K562 (cell line): ENCODE measurements around the gene LRRC8A. TPM values are rescaled to one million over a fixed set of nuclear protein-coding genes. Genes with fewer than 3 reads are reported as not detected.
"Not testable (repeated sequence)": the region's sequence is repeated elsewhere in the genome, so short reads cannot be mapped to it uniquely, and the experiment has no call there.

Source experiments
- ATAC-seq: fragments of 200-7000 bp; cut with Tn5 transposase; 3 replicates; pipeline ENCODE4 v1.9.1; 2020; ENCODE audit warnings: moderate library complexity
- BruUV-seq: library from RNA; stranded (reverse); fragments of 400-500 nt; replicated peaks from 2 replicates; lab custom pipeline; 2021; lab: Mats Ljungman, UMichigan
- CTCF ChIA-PET: fragments of 300-600 bp; formaldehyde crosslinking; extraction: SDS; loops from one replicate; lab custom pipeline; 2021; ENCODE audit warnings: low intra/inter-chr PET ratio; lab: Yijun Ruan, JAX
- POLR2A ChIA-PET: fragments of 300-600, 350-650 bp; sonication (Branson Sonifier 250); formaldehyde crosslinking; extraction: SDS; loops from one replicate; lab custom pipeline; 2021; ENCODE audit warnings: antibody characterized with exemption, inconsistent platforms; lab: Yijun Ruan, JAX
- DNase-seq, 4 experiments: peaks; one replicate each; pipeline versions ENCODE4 v3.0.0 to v3.0.0-alpha.2; 2011 to 2018; ENCODE audit warnings: low spot score in 3 of 4, mixed read lengths in 3 of 4; ENCODE audit errors: extremely low read depth in 1 of 4
- FAIRE-seq: peaks from 2 replicates; lab custom pipeline; 2011; peaks lifted over from hg19 to GRCh38; lab: Jason Lieb, UNC
- H2AFZ ChIP-seq: 2 replicates; pipeline ENCODE4 v1.6.0; 2011; ENCODE audit warnings: low read depth, low read length, control low read depth, inconsistent platforms
- H3K27ac ChIP-seq: fragments of 200-600 bp; 3 replicates; pipeline ENCODE4 v1.8.0; 2011; ENCODE audit warnings: low read depth, mild to moderate bottlenecking, control low read depth, inconsistent platforms, low read length, moderate library complexity, mixed read lengths; ENCODE audit errors: extremely low read depth
- H3K27me3 ChIP-seq, 2 experiments: fragments of 300-600 bp in 1 of 2; 2 replicates in 1 of 2; 3 replicates in 1 of 2; pipeline versions ENCODE4 v1.6.0 to v1.8.0; 2011; ENCODE audit warnings: inconsistent platforms in 2 of 2, low read length in 2 of 2, mild to moderate bottlenecking in 1 of 2, mixed read lengths in 1 of 2, moderate library complexity in 1 of 2; ENCODE audit not compliant: control insufficient read depth in 2 of 2, insufficient read depth in 2 of 2
- H3K36me3 ChIP-seq: fragments of 300-600 bp; 3 replicates; pipeline ENCODE4 v1.8.0; 2011; ENCODE audit warnings: mild to moderate bottlenecking, low read length, inconsistent platforms; ENCODE audit not compliant: control insufficient read depth, insufficient read depth
- H3K4me1 ChIP-seq, 2 experiments: fragments of 200-600 bp in 1 of 2; replicated peaks in 1 of 2; 2 replicates in 1 of 2; 3 replicates in 1 of 2; pipeline versions ENCODE4 v1.5.1 to v1.8.0; 2011; ENCODE audit warnings: inconsistent platforms in 2 of 2, low read length in 2 of 2, mild to moderate bottlenecking in 1 of 2, mixed read lengths in 1 of 2, moderate library complexity in 1 of 2; ENCODE audit not compliant: control insufficient read depth in 2 of 2, insufficient read depth in 2 of 2
- H3K4me2 ChIP-seq: 2 replicates; pipeline ENCODE4 v1.6.1; 2011; ENCODE audit warnings: low read length, control low read depth, inconsistent platforms, mixed read lengths; ENCODE audit not compliant: insufficient read depth
- H3K4me3 ChIP-seq: fragments of 200-600 bp; sonication (generic), shearing (Covaris generic); 2 replicates; pipeline ENCODE4 v1.5.1; 2016; ENCODE audit warnings: control low read depth, inconsistent platforms
- H3K79me2 ChIP-seq: fragments of 200-600 bp; 3 replicates; pipeline ENCODE4 v1.8.0; 2011; ENCODE audit warnings: low read length, inconsistent platforms; ENCODE audit not compliant: control insufficient read depth, insufficient read depth
- H3K9ac ChIP-seq, 2 experiments: 2 replicates each; pipeline versions ENCODE4 v1.6.0 to v1.6.1; 2011; ENCODE audit warnings: low read depth in 2 of 2, low read length in 2 of 2, control low read depth in 1 of 2, inconsistent platforms in 1 of 2, mild to moderate bottlenecking in 1 of 2, mixed read lengths in 1 of 2; ENCODE audit not compliant: insufficient read depth in 1 of 2
- H3K9me1 ChIP-seq: one replicate; pipeline ENCODE4 v1.6.0; 2011; ENCODE audit warnings: inconsistent platforms, mild to moderate bottlenecking, low read length, moderate library complexity; ENCODE audit not compliant: control insufficient read depth, insufficient read depth
- H3K9me3 ChIP-seq: replicated peaks from 2 replicates; pipeline ENCODE4 v1.5.1; 2011; ENCODE audit warnings: low read depth, low read length, inconsistent platforms; ENCODE audit not compliant: control insufficient read depth, insufficient read depth
- H4K20me1 ChIP-seq: replicated peaks from 2 replicates; pipeline ENCODE4 v1.6.1; 2011; ENCODE audit warnings: low read length, inconsistent platforms, mixed read lengths; ENCODE audit not compliant: control insufficient read depth, insufficient read depth
- ETS2 ChIP-seq: IDR thresholded peaks from 2 replicates; pipeline ENCODE4 v1.6.1; 2016; ENCODE audit warnings: borderline replicate concordance, missing genetic modification characterization, mild to moderate bottlenecking, moderate library complexity, missing compliant biosample characterization; ENCODE audit not compliant: poor library complexity, severe bottlenecking
- MAX ChIP-seq: sonication (generic); formaldehyde crosslinking; IDR thresholded peaks from 2 replicates; pipeline ENCODE4 v1.9.0; 2022; ENCODE audit warnings: mild to moderate bottlenecking, missing genetic modification reagents
- ZNF239 ChIP-seq: fragments of 250-450 bp; sonication (Bioruptor Pico); IDR thresholded peaks from 2 replicates; pipeline ENCODE4 v1.4.0; 2020; ENCODE audit warnings: mild to moderate bottlenecking
- WGBS: fragments of 100-300 bp; shearing (Covaris generic); methylation state at CpG from one replicate; pipeline ENCODE4 v1.1.6; 2016; ENCODE audit warnings: low coverage, mixed read lengths; ENCODE audit not compliant: insufficient coverage; ENCODE audit errors: missing lambda C conversion rate; 5-methylcytosine and 5-hydroxymethylcytosine counted together
- in situ Hi-C: fragments of 300-500 bp; cut with MboI; formaldehyde crosslinking; loops from 4 replicates; pipeline ENCODE4 v1.15.0; 2018; ENCODE audit warnings: inconsistent platforms, mixed read lengths
- intact Hi-C: fragments of 100-400 bp; cut with micrococcal nuclease; formaldehyde crosslinking; loops from 2 replicates; pipeline ENCODE4 v1.14.2; 2022
- polyA plus RNA-seq, 8 experiments: library from polyadenylated mRNA; depleted of rRNA in 4 of 8; stranded (reverse) in 5 of 8; unstranded in 3 of 8; fragments of >200 nt; fragmentation: Nextera tagmentation in 2 of 8; fragmentation: Illumina TruSeq in 1 of 8; extraction: Ambion mirVana in 2 of 8; extraction: Trizol in 1 of 8; gene quantifications; 2 replicates each; pipeline versions ENCODE4 v1.2.1 to v1.2.3, GENCODE V29; 2011 to 2014; ENCODE audit warnings: inconsistent platforms in 1 of 8, missing spikeins in 1 of 8
- total RNA-seq, 7 experiments: library from RNA; depleted of rRNA in 6 of 7; stranded (reverse); fragments of >200 nt in 6 of 7; fragmentation: Illumina TruSeq in 2 of 7; extraction: Trizol in 2 of 7; gene quantifications; 2 replicates each; pipeline versions ENCODE4 v1.2.1 to v1.2.3, GENCODE V29; 2011 to 2021; ENCODE audit warnings: low replicate concordance in 1 of 7

Gene LRRC8A
- total and polyA plus RNA-seq, 9 of the 15 experiments (the other 6 are each of a cell fraction or from before 2014, with no cell fraction given): 2.9 to 24.7 (median 8.9) TPM

- no peak overlapping the region for H3K4me2 ChIP-seq
- H3K36me3 ChIP-seq: peaks cover 15% of the 10 kb centered on the region; the same call in 2 of the 3 replicates
- peaks cover 33% of the 10 kb centered on the region for H3K79me2 ChIP-seq
- BruUV-seq: TSS peak; percentile 15
- H3K4me3 ChIP-seq: no peak overlapping the region
- in situ Hi-C loops (no loop called here), intact Hi-C loops (no loop called here)
- no peak for DNase-seq
- H2AFZ ChIP-seq: no peak overlapping the region
- no peaks in the 10 kb centered on the region for H4K20me1 ChIP-seq
- CTCF ChIA-PET: no interaction called here
- 55% methylated on average over 7 of the region's 7 CpGs for WGBS
- no peaks in the 10 kb centered on the region for H3K27me3 ChIP-seq
- H3K9me3 ChIP-seq: no peaks in the 10 kb centered on the region
- POLR2A ChIA-PET: interaction anchor here (0.6 to 1.4 kb wide), 3 partner anchors 10 to 255 kb away, joined by 3 to 6 read pairs (median 3); partner anchors contain the start of gene SET
- H3K27ac ChIP-seq: no peak overlapping the region
- FAIRE-seq: peak; percentile 59
- H3K9me1 ChIP-seq: no peaks in the 10 kb centered on the region
- peak overlapping the region; percentile 11 to 77; a peak in 3 of 4 replicates for H3K9ac ChIP-seq
- no peak for ATAC-seq
- TF ChIP-seq ETS2 (tag) (no peak), ZNF239 (CRISPR knock-in tag) (peak; percentile 73; the same call in 1 of the 2 replicates)
- H3K4me1 ChIP-seq: peaks cover 25 to 55% of the 10 kb centered on the region in 2 experiments
Observed at GRCh38 chr9:128943832-128944620, 62.1 kb downstream of the LRRC8A start.

GRCh38 chr9:128944966-128945365, 63.0 kb downstream of the LRRC8A start:
- Histone ChIP-seq H3K36me3 (peaks cover 25% of the 10 kb centered on the region; the same call in 2 of the 3 replicates), H3K79me2 (peaks cover 42% of the 10 kb centered on the region)
- CTCF ChIA-PET, H3K27me3 ChIP-seq, H3K4me2 ChIP-seq, FAIRE-seq, H3K9me1 ChIP-seq, H3K9me3 ChIP-seq, DNase-seq, BruUV-seq, ATAC-seq: not testable (repeated sequence)
- TF ChIP-seq MAX: 0 out of 2 replicates have a peak, but pooled peaks have one; percentile 6
- TF ChIP-seq, all 486 proteins: peak for 1; not testable (repeated sequence) for 485
- in situ Hi-C loops, H4K20me1 ChIP-seq, H3K9ac ChIP-seq, intact Hi-C loops, H3K4me3 ChIP-seq, H3K27ac ChIP-seq, H2AFZ ChIP-seq: not testable (repeated sequence)
- WGBS: 93% methylated on average over 7 of the region's 7 CpGs
- POLR2A ChIA-PET: interaction anchor here (0.6 kb wide), 2 partner anchors 68 to 256 kb away, joined by 3 to 7 read pairs; partner anchors contain the start of gene SET
- peaks cover 25 to 55% of the 10 kb centered on the region in 2 experiments for H3K4me1 ChIP-seq
